ENCODE measurements around the gene BMPR1A.

Gene BMPR1A

GRCh38 chr10:86756511-86757112 lies at the start of gene BMPR1A:
Gene BMPR1A, plus strand, starts transcription at chr10:86756619. Its CDS starts 119,400 bp downstream, at chr10:86876019.
- DNase-seq (ENCODE audit: low spot score) = peak; percentile 39
- TF ChIP-seq CTCF (IDR thresholded peaks at IDR 0.05; ENCODE audit: borderline replicate concordance, control extremely low read depth, extremely low read depth, insufficient read depth, missing control alignments) = no peak

GRCh38 chr10:86706977-86707376 lies 49.4 kb upstream of the BMPR1A start:
- no peak for TF ChIP-seq CTCF (IDR thresholded peaks at IDR 0.05; ENCODE audit: borderline replicate concordance, control extremely low read depth, extremely low read depth, insufficient read depth, missing control alignments)
- in situ Hi-C loops (cut with MboI; ENCODE audit: low sequenced_read_pairs, unreplicated experiment) = loop anchor here (5.0 kb wide), 1 partner anchor 190 kb away; no protein-coding TSS in a partner anchor
- DNase-seq (ENCODE audit: low spot score) = no peak

More at GRCh38 chr10:86756511-86757112, at the start of gene BMPR1A:
- in situ Hi-C loops (cut with MboI; ENCODE audit: low sequenced_read_pairs, unreplicated experiment) = no loop called here

- in situ Hi-C loops (cut with MboI; ENCODE audit: low sequenced_read_pairs, unreplicated experiment) = loop anchor here (5.0 kb wide), 1 partner anchor 190 kb away; no protein-coding TSS in a partner anchor
- DNase-seq (ENCODE audit: low spot score) = no peak
- no peak for TF ChIP-seq CTCF (IDR thresholded peaks at IDR 0.05; ENCODE audit: borderline replicate concordance, control extremely low read depth, extremely low read depth, insufficient read depth, missing control alignments)
These were observed 48.9 kb upstream of the BMPR1A start for GRCh38 chr10:86707505-86707904.

GRCh38 chr10:86708068-86708782 lies 48.2 kb upstream of the BMPR1A start:
- no peak for TF ChIP-seq CTCF (IDR thresholded peaks at IDR 0.05; ENCODE audit: borderline replicate concordance, control extremely low read depth, extremely low read depth, insufficient read depth, missing control alignments)
- DNase-seq (ENCODE audit: low spot score) = no peak
- in situ Hi-C loops (cut with MboI; ENCODE audit: low sequenced_read_pairs, unreplicated experiment) = loop anchor here (5.0 kb wide), 1 partner anchor 189 kb away; no protein-coding TSS in a partner anchor

GRCh38 chr10:86708783-86709380 lies 47.5 kb upstream of the BMPR1A start:
- DNase-seq (ENCODE audit: low spot score) = no peak
- TF ChIP-seq CTCF (IDR thresholded peaks at IDR 0.05; ENCODE audit: borderline replicate concordance, control extremely low read depth, extremely low read depth, insufficient read depth, missing control alignments) = no peak
- in situ Hi-C loops (cut with MboI; ENCODE audit: low sequenced_read_pairs, unreplicated experiment) = loop anchor here (5.0 kb wide), 1 partner anchor 188 kb away; no protein-coding TSS in a partner anchor

- in situ Hi-C loops (cut with MboI; ENCODE audit: low sequenced_read_pairs, unreplicated experiment) = loop anchor here (5.0 kb wide), 1 partner anchor 188 kb away; no protein-coding TSS in a partner anchor
- no peak for DNase-seq (ENCODE audit: low spot score)
- TF ChIP-seq CTCF (IDR thresholded peaks at IDR 0.05; ENCODE audit: borderline replicate concordance, control extremely low read depth, extremely low read depth, insufficient read depth, missing control alignments) = no peak
These were observed 46.8 kb upstream of the BMPR1A start for GRCh38 chr10:86709396-86710185.

Data from GM13976 (cell line).